Effector memory CD4-positive, alpha-beta T cell (primary cell): ENCODE data around the gene TRIM72.
"Not testable (repeated sequence)": the region's sequence is repeated elsewhere in the genome, so short reads cannot be mapped to it uniquely, and the experiment has no call there.

Experiments used
- DNase-seq, 3 donors: peaks; one replicate each; pipeline ENCODE4 v3.0.0-alpha.2; 2020
- H3K27ac ChIP-seq: 2 replicates; pipeline ENCODE4 v1.7.0; 2013; ENCODE audit warnings: mild to moderate bottlenecking, low read length, moderate library complexity; ENCODE audit not compliant: insufficient read depth, poor library complexity, severe bottlenecking
- H3K27me3 ChIP-seq: replicated peaks from 2 replicates; pipeline ENCODE4 v1.7.0; 2013; ENCODE audit warnings: mild to moderate bottlenecking, low read length; ENCODE audit not compliant: insufficient read depth, control insufficient read depth, poor library complexity, severe bottlenecking
- H3K36me3 ChIP-seq: 2 replicates; pipeline ENCODE4 v1.7.0; 2013; ENCODE audit warnings: mild to moderate bottlenecking, low read length, moderate library complexity; ENCODE audit not compliant: control insufficient read depth, insufficient read depth
- H3K4me1 ChIP-seq: 2 replicates; pipeline ENCODE4 v1.7.0; 2013; ENCODE audit warnings: low read length, mild to moderate bottlenecking; ENCODE audit not compliant: control insufficient read depth, insufficient read depth, poor library complexity, severe bottlenecking
- H3K4me3 ChIP-seq: 2 replicates; pipeline ENCODE4 v1.7.0; 2013; ENCODE audit warnings: low read length, low read depth, mild to moderate bottlenecking; ENCODE audit not compliant: insufficient read depth, poor library complexity, severe bottlenecking
- H3K9me3 ChIP-seq: 2 replicates; pipeline ENCODE4 v1.7.0; 2013; ENCODE audit warnings: mild to moderate bottlenecking, low read length, moderate library complexity; ENCODE audit not compliant: control insufficient read depth

The TRIM72 gene

DNA sequence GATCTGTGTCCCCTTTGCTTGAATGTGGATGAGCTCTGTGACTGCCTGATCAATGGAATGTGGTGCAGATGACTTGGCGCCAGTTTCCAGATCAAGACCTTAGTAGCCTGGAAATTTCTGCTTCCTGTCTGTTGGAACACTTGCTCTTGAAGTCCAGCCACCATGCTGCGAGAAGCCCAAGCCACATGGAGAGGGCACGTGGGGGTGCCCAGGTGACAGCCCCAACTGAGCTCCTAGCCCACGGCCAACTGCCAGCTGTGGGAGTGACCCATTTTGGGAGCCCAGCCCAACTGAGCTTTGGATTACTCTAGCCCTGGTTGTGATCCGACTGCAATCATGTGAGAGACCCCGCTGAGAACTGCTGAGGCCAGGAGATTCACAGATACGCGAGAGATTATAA, 42.5 kb downstream of the TRIM72 start:
- Histone ChIP-seq H3K36me3 (no peaks in the 10 kb centered on the region), H3K4me3 (no peak overlapping the region), H3K9me3 (no peaks in the 10 kb centered on the region), H3K4me1 (peaks cover 8% of the 10 kb centered on the region), H3K27ac (no peak overlapping the region), H3K27me3 (no peaks in the 10 kb centered on the region)
- DNase-seq = no peak

DNA sequence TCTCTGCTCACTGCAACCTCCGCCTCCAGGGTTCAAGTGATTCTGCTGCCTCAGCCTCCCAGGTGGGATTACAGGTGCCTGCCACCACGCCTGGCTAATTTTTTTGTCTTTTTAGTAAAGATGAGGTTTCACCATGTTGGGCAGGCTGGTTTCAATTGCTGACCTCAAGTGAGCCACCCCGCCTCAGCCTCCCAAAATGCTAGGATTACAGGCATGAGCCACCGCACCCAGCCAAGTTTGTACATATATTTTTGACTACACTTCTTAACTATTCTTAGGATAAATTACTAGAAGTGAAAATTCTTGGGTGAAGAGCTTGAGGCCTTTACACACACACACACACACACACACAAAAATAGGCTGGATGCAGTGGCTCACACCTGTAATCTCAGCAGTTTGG, 44.4 kb downstream of the TRIM72 start:
- DNase-seq = no peak
- H3K4me1 ChIP-seq = peaks cover 9% of the 10 kb centered on the region
- H3K4me3 ChIP-seq = no peak overlapping the region
- no peaks in the 10 kb centered on the region for H3K36me3 ChIP-seq
- H3K9me3 ChIP-seq = no peaks in the 10 kb centered on the region
- no peaks in the 10 kb centered on the region for H3K27me3 ChIP-seq
- no peak overlapping the region for H3K27ac ChIP-seq

DNA sequence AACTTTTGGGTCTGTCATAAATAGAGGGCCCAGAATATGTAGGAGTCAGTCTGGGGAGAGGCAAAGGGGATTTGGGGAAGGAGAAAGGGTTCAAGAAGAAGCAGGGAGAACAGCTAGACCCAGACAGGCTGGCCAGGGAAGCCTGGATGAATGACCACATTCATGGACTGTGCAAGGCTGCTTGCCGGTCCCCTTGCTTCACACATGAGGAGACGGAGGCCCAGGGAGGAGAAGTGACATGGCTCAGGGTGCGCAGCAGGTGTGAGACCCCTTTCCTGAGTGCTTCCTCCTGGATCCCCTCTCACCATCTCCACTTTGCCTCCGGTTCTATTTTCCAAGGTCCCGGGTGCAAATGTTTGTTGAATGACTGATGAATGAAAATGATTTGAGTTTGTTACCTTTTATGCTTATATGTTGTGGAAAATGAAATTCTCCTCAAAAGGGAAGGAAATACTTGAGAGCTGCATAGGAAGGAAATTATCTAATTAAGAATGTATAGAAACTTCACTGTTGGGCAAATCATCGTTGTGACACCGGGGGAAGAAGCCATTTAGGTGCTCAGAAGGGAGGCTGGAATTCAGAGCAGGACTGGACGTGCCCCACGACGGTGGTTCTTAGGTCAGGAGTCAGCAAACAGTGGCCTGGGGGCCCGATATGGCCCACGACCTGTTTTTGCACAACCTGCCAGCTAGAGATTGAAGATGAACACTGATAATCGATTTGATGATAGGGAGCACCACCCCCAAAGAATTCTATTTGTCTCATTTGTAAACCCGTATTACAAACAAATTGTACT, 46.4 kb downstream of the TRIM72 start:
- H3K4me1 ChIP-seq = peaks cover 9% of the 10 kb centered on the region
- no peaks in the 10 kb centered on the region for H3K36me3 ChIP-seq
- H3K27ac ChIP-seq = no peak overlapping the region
- no peaks in the 10 kb centered on the region for H3K27me3 ChIP-seq
- H3K4me3 ChIP-seq = no peak overlapping the region
- H3K9me3 ChIP-seq = no peaks in the 10 kb centered on the region
- DNase-seq = no peak

DNA sequence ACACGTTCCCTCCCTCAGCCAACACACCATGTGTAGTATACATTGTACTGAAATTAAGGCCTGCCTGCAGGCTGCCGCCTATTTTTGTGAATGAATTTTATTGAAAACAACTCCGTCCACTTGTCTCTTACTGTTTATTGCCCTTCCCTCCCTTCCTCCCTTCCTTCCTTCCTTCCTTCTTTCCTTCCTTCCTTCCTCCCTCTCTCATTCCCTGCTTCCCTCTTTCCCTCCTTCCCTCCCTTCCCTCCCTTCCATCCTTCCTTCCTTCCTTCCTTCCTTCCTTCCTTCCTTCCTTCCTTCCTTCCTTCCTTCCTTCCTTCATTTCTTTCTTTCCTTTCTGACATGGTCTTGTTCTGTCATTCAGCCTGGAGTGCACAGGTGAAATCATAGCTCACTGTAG, 48.2 kb downstream of the TRIM72 start:
- no peaks in the 10 kb centered on the region for H3K9me3 ChIP-seq
- no peaks in the 10 kb centered on the region for H3K27me3 ChIP-seq
- H3K4me1 ChIP-seq = peaks cover 9% of the 10 kb centered on the region
- no peak overlapping the region for H3K4me3 ChIP-seq
- DNase-seq = no peak
- H3K36me3 ChIP-seq = no peaks in the 10 kb centered on the region
- H3K27ac ChIP-seq = no peak overlapping the region

DNA sequence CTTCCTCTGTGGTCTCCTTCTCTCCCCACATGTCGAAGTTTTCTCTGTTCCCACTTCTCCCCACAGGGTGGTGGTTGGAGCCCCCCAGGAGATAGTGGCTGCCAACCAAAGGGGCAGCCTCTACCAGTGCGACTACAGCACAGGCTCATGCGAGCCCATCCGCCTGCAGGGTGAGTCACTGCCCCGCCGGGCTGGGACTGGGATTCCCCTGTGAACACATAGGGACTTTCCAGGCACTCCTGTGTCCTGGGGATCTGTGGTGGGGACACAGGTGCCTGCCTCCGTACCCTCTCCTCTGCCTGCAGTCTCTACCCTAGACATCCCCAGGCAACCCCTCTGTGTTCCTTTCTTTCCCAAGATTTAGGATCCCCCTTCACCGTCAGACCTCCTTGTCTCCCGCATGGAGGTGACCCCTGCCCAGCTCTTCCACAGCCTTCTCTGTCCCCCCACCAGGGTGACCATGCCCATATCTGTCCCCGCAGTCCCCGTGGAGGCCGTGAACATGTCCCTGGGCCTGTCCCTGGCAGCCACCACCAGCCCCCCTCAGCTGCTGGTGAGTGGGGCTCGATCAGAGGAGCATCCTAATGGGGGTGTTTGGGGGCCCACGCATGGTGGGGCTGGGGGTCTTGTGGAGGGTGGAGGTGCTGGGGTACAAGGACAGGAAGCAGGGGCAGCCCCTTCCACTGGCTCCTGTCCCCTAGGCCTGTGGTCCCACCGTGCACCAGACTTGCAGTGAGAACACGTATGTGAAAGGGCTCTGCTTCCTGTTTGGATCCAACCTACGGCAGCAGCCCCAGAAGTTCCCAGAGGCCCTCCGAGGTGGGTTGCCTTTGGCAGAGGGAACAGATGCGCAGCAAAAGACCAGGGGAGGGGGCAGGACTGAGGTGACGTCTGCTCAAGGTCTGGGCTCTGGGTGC, 51.7 kb downstream of the TRIM72 start:
- H3K9me3 ChIP-seq = no peaks in the 10 kb centered on the region
- no peaks in the 10 kb centered on the region for H3K36me3 ChIP-seq
- no peaks in the 10 kb centered on the region for H3K27me3 ChIP-seq
- peak; percentile 32 to 49 (median 46) for DNase-seq
- no peak overlapping the region for H3K4me3 ChIP-seq
- H3K27ac ChIP-seq = no peak overlapping the region
- H3K4me1 ChIP-seq = peaks cover 5% of the 10 kb centered on the region

DNA sequence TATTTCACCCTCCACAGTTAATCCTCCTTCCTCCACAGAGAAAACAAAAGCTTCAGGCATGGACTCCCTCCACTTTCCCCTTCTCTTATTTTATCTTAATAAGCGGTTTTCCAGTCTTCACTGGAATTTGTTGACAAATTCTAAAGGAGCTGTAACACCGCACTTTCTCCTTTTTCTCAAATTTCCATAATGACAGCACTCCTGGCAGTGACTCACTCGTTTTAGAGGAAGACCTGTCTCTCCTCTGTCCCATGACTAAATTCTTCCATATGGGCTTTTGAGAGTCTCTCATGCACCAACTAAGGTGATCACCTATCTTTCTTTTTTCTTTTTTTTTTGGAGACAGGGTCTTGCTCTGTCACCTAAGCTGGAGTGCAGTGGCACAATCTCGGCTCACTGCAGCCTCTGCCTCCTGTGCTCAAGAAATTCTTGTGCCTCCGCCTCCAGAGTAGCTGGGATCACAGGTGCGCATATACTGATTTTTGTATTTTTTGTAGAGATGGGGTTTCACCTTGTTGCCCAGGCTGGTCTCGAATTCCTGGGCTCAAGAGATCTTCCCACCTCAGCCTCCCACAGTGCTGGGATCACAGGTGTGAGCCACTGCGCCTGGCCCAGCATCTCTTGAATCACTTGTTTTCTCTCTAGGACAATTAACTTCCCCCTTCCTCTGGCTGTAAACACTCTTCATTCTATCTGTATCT, 53.6 kb downstream of the TRIM72 start:
- Histone ChIP-seq H3K4me3 (no peak overlapping the region), H3K27me3 (no peaks in the 10 kb centered on the region), H3K4me1 (no peaks in the 10 kb centered on the region), H3K9me3 (no peaks in the 10 kb centered on the region), H3K36me3 (no peaks in the 10 kb centered on the region), H3K27ac (no peak overlapping the region)
- no peak for DNase-seq

DNA sequence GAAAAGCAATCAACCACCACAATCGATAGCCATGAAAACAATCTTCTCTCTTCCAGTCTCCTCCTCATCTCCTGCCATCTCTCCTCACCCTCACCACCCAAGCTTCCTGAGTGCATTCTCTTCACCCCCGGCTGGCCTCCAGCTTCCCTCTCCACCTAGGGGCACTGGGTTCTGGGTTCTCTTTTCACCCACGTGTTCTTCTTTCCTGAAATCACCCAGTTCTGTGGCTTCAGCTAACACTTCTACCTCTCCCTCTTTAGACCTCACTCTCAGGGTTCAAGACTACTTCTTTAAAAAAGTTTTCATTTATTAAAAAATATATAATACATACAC, 54.1 kb downstream of the TRIM72 start:
- DNase-seq = no peak
- H3K27ac ChIP-seq = no peak overlapping the region
- H3K4me1 ChIP-seq = no peaks in the 10 kb centered on the region
- H3K27me3 ChIP-seq = no peaks in the 10 kb centered on the region
- H3K4me3 ChIP-seq = no peak overlapping the region
- H3K9me3 ChIP-seq = no peaks in the 10 kb centered on the region
- no peaks in the 10 kb centered on the region for H3K36me3 ChIP-seq

DNA sequence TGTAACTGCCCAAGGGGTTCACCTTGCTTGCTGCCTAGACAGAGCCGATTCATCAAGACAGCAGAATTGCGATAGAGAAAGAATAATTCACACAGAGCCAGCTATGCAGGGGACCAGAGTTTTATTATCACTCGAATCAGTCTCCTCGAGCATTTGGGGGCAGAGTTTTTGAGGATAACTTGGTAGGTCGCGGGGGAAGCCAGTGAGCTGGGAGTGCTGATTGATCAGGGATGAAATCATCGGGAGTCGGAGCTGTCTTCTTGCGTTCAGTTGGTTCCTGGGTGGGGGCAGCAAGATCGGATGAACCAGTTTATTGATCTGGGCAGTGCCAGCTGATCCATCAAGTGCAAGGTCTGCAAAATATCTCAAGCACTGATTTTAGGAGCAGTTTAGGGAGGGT, 55.0 kb downstream of the TRIM72 start:
- H3K9me3 ChIP-seq = no peaks in the 10 kb centered on the region
- no peak for DNase-seq
- H3K4me1 ChIP-seq = no peaks in the 10 kb centered on the region
- no peaks in the 10 kb centered on the region for H3K27me3 ChIP-seq
- no peak overlapping the region for H3K4me3 ChIP-seq
- no peaks in the 10 kb centered on the region for H3K36me3 ChIP-seq
- H3K27ac ChIP-seq = no peak overlapping the region

DNA sequence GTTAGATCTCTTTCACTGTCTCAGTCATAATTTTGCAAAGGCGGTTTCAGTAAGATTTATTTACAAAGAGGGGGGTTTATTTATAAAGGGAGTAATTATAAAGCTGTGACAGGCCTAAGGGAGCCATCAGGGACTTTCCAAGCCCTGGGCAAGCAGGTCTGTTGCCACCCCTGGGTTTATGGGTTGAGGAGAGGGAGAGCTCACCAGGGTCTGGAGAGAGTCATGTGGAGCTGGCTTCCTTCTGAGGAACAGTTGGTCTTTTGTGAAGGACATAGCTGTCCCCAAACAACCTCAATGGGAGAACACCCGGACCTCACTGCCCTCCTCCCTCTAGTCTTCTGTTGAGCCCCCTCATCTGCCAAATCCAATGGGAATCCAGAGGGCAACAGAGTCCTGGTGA, 55.6 kb downstream of the TRIM72 start:
- DNase-seq = no peak
- H3K27ac ChIP-seq = no peak overlapping the region
- H3K27me3 ChIP-seq = no peaks in the 10 kb centered on the region
- H3K36me3 ChIP-seq = no peaks in the 10 kb centered on the region
- H3K4me1 ChIP-seq = no peaks in the 10 kb centered on the region
- no peaks in the 10 kb centered on the region for H3K9me3 ChIP-seq
- H3K4me3 ChIP-seq = no peak overlapping the region

DNA sequence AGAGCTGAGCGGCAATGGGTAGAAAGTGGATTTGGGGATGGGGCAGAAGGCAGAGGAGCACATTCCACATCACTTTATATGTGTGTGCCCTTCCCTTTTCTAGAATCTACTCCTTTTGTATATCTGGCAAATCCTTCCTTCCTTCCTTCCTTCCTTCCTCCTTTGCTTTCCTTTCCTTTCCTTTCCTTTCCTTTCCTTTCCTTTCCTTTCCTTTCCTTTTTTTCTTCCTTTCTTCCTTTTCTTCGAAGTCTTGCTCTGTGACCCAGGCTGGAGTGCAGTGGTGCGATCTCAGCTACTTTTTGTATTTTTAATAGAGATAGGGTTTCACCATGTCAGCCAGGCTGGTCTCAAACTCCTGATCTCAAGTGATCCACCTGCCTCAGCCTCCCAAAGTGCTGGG, 56.1 kb downstream of the TRIM72 start:
- DNase-seq, H3K4me1 ChIP-seq, H3K4me3 ChIP-seq, H3K9me3 ChIP-seq, H3K27me3 ChIP-seq, H3K27ac ChIP-seq, H3K36me3 ChIP-seq: not testable (repeated sequence)
